Measurements from ENCODE around the gene MAGEB17.

Gene MAGEB17

DNA sequence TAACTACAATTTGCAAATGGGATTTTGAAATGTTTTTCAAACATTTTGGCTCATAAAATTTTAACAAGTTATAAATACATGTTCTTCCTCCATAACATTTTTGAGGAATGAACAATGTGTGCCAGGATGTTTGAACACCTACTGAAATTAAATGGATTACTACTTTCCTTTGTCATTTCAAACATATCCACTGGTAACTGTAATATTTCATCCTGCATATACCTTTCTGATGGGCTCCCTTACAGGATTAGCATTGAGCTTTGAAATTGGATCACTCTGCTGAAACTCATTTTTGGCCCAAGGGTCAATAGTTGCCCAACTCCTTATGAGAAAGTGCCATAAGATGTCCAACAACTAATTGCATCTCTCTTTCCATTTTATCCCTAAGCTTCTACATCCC is 26.3 kb upstream of the MAGEB17 start:
- no peak for TF ChIP-seq EZH2 (IDR thresholded peaks at IDR 0.05; ENCODE audit: borderline replicate concordance, low read depth, low read length, severe bottlenecking)
- TF ChIP-seq CTCF (IDR thresholded peaks at IDR 0.05; ENCODE audit: borderline replicate concordance, extremely low read depth, low read length, poor library complexity, severe bottlenecking), result no peak
- Histone ChIP-seq H3K9ac (ENCODE audit: low read depth, low read length) (no peak overlapping the region), H3K4me1 (ENCODE audit: insufficient read depth, low read length) (no peaks in the 10 kb centered on the region), H3K27me3 (ENCODE audit: insufficient read depth, low read length, poor library complexity) (no peaks in the 10 kb centered on the region), H3K36me3 (ENCODE audit: insufficient read depth, low read length) (no peaks in the 10 kb centered on the region), H3K9me3 (ENCODE audit: insufficient read depth, low read length, severe bottlenecking) (no peaks in the 10 kb centered on the region), H2AFZ (ENCODE audit: low read depth, low read length) (no peak overlapping the region), H3K27ac (ENCODE audit: low read length) (no peak overlapping the region), H3K4me2 (ENCODE audit: insufficient read depth, low read length) (no peak overlapping the region), H3K79me2 (ENCODE audit: insufficient read depth, low read length) (no peaks in the 10 kb centered on the region), H3K4me3 (ENCODE audit: low read depth in 1 of 2, low read length in 2 of 2) (no peak overlapping the region), H4K20me1 (ENCODE audit: insufficient read depth, low read length) (no peaks in the 10 kb centered on the region)
- no peak for DNase-seq
- no peak for ATAC-seq (ENCODE audit: insufficient read depth, low read depth)

DNA sequence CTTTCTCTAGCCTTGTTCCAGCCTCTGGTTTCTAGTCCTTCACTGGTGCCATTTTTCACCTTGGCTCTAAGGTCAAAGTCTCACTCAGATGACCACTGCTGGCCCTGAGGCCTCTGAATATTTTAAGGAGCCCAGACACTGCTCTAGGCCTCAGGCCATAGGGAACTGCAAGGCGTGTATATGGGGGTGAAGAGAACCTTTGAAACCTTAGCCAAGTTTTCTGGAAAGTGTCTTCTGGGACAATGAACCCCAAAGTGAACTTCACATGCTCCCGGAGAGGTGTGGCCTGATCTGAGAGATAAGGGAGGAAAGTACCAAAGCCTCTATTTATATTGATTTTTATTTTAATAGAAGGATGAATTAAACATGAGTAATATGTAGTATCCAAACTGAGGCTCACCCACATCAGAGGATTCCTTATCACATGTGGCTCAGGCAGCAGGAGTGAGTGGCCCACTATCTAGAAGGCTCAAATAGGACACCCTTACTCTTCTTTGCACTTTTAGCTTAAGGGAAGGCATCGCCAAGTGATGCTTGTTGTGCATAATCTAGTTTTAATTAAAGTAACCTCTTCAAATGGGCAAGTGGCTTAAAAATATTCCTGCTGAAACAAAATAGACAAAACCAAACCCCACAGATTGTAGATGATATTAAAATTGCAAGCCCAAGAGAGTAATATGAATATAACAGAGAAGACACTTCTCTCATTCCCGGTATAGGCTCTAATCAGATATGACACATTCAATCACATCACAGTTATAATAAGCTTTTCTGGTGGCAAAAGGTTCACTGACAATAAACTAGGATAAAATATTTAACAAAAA is 25.6 kb upstream of the MAGEB17 start:
- ATAC-seq (ENCODE audit: insufficient read depth, low read depth), result no peak
- no peak overlapping the region for H3K4me2 ChIP-seq (ENCODE audit: insufficient read depth, low read length)
- no peaks in the 10 kb centered on the region for H3K36me3 ChIP-seq (ENCODE audit: insufficient read depth, low read length)
- H3K9ac ChIP-seq (ENCODE audit: low read depth, low read length), result no peak overlapping the region
- H3K9me3 ChIP-seq (ENCODE audit: insufficient read depth, low read length, severe bottlenecking), result no peaks in the 10 kb centered on the region
- no peak overlapping the region for H3K27ac ChIP-seq (ENCODE audit: low read length)
- DNase-seq, result no peak
- H4K20me1 ChIP-seq (ENCODE audit: insufficient read depth, low read length), result no peaks in the 10 kb centered on the region
- no peaks in the 10 kb centered on the region for H3K4me1 ChIP-seq (ENCODE audit: insufficient read depth, low read length)
- no peak overlapping the region for H3K4me3 ChIP-seq (ENCODE audit: low read depth in 1 of 2, low read length in 2 of 2)
- no peak overlapping the region for H2AFZ ChIP-seq (ENCODE audit: low read depth, low read length)
- H3K79me2 ChIP-seq (ENCODE audit: insufficient read depth, low read length), result no peaks in the 10 kb centered on the region
- no peak for TF ChIP-seq EZH2 (IDR thresholded peaks at IDR 0.05; ENCODE audit: borderline replicate concordance, low read depth, low read length, severe bottlenecking)
- no peak for TF ChIP-seq CTCF (IDR thresholded peaks at IDR 0.05; ENCODE audit: borderline replicate concordance, extremely low read depth, low read length, poor library complexity, severe bottlenecking)
- H3K27me3 ChIP-seq (ENCODE audit: insufficient read depth, low read length, poor library complexity), result no peaks in the 10 kb centered on the region

DNA sequence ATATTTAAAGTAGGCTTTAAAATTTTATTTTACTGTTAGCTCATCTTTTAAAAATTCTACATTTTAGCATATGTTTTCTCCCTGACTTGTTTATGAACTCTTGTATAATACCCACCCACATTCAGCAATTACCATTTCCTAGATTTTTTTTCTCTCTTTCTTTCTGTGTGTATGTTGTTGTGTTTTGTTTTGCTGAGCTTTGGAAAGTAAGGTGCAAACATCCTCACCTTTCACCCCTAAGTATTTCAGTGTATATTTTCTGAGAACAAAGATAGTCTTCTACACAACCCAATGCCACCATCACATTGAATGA is 25.1 kb upstream of the MAGEB17 start:
- Histone ChIP-seq H3K4me1 (ENCODE audit: insufficient read depth, low read length) (no peaks in the 10 kb centered on the region), H3K4me3 (ENCODE audit: low read depth in 1 of 2, low read length in 2 of 2) (no peak overlapping the region), H3K4me2 (ENCODE audit: insufficient read depth, low read length) (no peak overlapping the region), H3K9ac (ENCODE audit: low read depth, low read length) (no peak overlapping the region), H3K9me3 (ENCODE audit: insufficient read depth, low read length, severe bottlenecking) (no peaks in the 10 kb centered on the region), H2AFZ (ENCODE audit: low read depth, low read length) (no peak overlapping the region), H4K20me1 (ENCODE audit: insufficient read depth, low read length) (no peaks in the 10 kb centered on the region), H3K27ac (ENCODE audit: low read length) (no peak overlapping the region), H3K27me3 (ENCODE audit: insufficient read depth, low read length, poor library complexity) (no peaks in the 10 kb centered on the region), H3K79me2 (ENCODE audit: insufficient read depth, low read length) (no peaks in the 10 kb centered on the region), H3K36me3 (ENCODE audit: insufficient read depth, low read length) (no peaks in the 10 kb centered on the region)
- DNase-seq (no peak), ATAC-seq (ENCODE audit: insufficient read depth, low read depth) (no peak)
- no peak for TF ChIP-seq EZH2 (IDR thresholded peaks at IDR 0.05; ENCODE audit: borderline replicate concordance, low read depth, low read length, severe bottlenecking)
- TF ChIP-seq CTCF (IDR thresholded peaks at IDR 0.05; ENCODE audit: borderline replicate concordance, extremely low read depth, low read length, poor library complexity, severe bottlenecking), result no peak
